Stimulated activated CD8-positive, alpha-beta memory T cell treated with anti-CD3 and anti-CD28 coated beads, Interleukin-7, amount 100 ng/mL, for 4 hours (primary cell): ENCODE results near the gene ZBED3.
"Not testable (repeated sequence)": the region's sequence is repeated elsewhere in the genome, so short reads cannot be mapped to it uniquely, and the experiment has no call there.

Experiments used
- DNase-seq, 2 donors: peaks; one replicate each; pipeline ENCODE4 v3.0.0-alpha.2; 2020; ENCODE audit warnings: low read depth in 2 of 2

The ZBED3 gene, protein sequence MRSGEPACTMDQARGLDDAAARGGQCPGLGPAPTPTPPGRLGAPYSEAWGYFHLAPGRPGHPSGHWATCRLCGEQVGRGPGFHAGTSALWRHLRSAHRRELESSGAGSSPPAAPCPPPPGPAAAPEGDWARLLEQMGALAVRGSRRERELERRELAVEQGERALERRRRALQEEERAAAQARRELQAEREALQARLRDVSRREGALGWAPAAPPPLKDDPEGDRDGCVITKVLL

DNA sequence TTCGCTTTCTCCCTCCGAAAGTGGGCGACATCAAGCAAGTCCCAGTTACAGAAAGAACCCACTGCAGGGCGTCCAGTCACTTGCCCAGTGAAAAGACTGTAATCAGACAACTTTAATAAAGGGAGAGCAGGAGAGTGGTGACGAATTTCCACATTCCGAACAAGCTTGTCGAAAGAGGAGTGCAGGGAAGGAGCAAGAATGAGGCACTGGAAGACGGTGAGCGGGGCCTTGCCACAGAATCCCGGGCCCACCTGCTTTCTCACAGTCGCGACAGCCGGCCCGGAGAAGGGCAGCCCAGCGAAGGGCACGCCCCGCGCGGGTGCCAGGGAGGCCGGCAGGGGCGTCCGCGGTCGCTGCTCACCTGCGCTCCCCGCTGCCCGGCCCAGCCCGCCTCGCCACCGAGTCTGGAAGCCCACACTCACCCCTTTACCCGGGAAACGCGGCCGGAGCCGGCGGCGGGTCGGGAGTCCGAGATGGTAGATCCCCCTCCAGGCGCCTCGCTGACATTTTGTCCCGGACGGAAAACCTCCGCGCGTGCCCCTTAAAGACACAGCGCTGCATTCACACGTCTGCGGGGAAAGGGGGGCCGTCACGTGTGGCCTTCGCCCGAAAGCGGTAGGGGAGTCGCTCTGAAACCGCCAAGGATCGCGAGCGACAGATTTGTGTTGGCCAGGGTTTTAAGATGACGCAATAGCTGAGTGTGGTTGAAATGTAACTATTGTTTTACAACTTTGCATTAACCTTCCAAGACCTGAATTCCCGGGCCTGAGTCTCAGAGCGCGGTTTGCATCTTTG lies at the start of gene ZBED3:
TSS of gene ZBED3 (minus strand) at position 597 of the 795 bp plus-strand sequence. CDS start 9,407 bp downstream, outside the sequence.
- peak; percentile 35 to 46 for DNase-seq

GRCh38 chr5:77133061-77133758 lies 46.1 kb upstream of the ZBED3 start:
- no peak for DNase-seq

GRCh38 chr5:77131361-77131760 lies 44.3 kb upstream of the ZBED3 start:
- DNase-seq = no peak

DNA sequence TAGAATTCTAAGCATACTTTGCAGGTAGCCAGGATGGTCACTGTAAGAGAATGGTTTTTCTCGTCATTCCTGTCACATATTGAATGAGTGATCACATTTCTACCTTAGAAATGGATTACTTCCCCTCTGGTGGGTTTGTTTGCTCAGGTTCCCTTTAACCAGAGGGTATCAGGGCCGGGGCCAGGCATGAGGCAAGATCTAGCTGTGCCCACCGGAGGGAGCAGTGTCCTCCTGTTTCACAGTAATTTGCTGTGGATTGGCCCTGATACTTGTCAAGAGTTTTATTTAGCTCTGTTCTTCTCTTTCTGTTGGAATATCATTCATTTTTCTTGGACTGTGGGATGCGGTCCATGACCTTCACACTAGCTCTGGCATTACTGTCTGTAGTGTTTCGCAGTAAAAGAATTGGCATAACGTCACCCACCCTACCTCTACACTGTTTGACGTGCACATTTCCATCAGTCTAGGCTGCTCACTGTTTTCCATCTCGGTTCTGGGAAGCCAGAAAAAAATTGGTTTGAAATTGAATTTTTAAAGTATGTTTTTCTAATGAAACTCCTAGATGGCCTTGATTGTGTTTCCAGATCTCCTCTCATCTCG lies 42.4 kb upstream of the ZBED3 start:
- DNase-seq = no peak

- DNase-seq = no peak
Observed at GRCh38 chr5:77128411-77129061, 41.5 kb upstream of the ZBED3 start.

GRCh38 chr5:77123057-77123456 lies 36.0 kb upstream of the ZBED3 start:
- no peak for DNase-seq

GRCh38 chr5:77120706-77121105 lies 33.6 kb upstream of the ZBED3 start:
- DNase-seq = no peak

GRCh38 chr5:77120086-77120485 lies 33.0 kb upstream of the ZBED3 start:
- DNase-seq = no peak

- DNase-seq = no peak
Observed at GRCh38 chr5:77117161-77117560, 30.1 kb upstream of the ZBED3 start.

DNA sequence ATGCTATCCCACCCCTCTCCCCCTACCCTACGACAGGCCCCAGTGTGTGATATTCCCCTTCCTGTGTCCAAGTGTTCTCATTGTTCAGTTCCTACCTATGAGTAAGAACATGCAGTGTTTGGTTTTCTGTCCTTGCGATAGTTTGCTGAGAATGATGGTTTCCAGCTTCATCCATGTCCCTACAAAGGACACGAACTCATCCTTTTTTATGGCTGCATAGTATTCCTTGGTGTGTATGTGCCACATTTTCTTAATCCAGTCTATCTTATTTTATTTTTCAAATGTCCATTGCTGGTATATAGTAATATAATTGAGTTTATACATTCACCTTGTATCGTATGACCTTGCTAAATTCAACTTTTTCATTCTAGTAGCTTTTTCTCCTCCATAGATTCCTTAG lies 19.9 kb upstream of the ZBED3 start:
- DNase-seq = not testable (repeated sequence)

DNA sequence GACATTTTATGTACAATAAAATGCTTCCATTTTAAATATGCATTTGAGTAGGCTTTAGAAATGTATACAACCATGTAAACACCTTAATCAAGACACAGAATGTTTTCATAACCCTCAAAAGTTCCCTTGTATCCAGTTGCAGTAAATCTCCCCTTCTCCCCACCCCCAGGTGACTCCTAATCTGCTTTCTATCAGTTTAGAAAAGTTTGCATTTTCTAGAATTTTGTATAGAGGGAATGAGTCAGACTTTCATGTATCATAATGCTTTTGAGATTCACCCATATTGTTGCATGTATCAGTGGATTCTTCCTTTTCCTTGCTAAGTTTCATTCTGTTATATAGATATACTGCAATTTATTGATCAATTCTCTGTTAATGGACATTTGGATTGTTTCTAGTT lies 17.7 kb upstream of the ZBED3 start:
- no peak for DNase-seq

DNA sequence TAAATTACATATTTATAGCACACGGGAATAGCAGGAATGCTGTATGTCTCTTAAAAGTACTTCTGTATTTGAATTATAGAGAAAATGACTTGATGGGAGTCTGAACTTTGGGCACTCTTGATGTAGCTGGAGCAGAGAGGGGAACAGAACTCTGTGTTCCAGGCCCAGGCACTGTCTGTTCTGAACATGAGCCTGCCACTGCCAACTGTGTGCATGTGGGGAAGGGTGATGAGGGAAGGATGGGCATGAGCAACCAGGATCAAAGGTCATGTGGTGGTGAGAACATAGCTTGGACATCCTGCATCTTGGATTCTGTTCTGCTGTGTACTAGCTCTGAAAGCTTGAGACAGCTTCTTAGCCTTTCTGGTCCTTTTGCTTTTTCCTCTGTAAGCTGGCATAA lies 16.4 kb upstream of the ZBED3 start:
- no peak for DNase-seq

DNA sequence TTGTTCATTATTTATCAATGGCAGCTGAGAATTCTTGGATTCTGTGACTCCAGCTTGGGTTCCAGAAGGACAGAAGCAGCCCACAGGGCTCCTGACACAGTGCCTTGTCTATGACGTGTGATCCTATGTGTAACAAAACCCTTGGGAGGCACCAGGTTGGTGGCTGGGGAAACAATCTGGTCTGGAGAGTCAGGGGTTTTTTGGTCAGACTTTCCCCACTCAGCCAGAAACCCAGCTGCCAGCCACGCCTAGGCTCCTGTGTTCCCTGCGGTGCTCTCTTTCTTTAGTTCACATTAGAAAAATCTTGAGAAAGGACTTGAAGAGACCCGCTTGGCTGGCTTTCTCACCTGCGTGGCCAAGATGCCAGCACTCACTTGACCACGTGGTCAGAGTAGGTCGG lies 15.5 kb upstream of the ZBED3 start:
- DNase-seq = no peak

DNA sequence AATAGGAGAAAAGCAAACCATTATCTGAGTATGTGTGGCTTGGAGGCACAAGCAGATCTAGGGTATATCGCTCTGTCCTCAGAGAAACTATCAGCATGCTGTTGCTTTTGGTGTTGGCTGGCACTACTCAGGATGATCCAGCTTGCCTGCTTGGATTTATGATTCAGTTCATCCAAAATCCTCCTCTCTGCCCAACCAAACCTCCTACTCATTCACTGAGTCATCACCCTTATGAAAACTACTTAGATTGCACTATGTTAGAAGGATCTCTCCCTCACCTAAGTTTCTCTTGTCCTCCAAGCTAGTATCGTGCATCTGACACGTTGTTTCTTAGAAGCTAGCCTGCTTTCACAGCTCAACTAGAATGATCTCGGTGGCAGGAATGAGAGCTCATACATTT lies 14.2 kb upstream of the ZBED3 start:
- no peak for DNase-seq

DNA sequence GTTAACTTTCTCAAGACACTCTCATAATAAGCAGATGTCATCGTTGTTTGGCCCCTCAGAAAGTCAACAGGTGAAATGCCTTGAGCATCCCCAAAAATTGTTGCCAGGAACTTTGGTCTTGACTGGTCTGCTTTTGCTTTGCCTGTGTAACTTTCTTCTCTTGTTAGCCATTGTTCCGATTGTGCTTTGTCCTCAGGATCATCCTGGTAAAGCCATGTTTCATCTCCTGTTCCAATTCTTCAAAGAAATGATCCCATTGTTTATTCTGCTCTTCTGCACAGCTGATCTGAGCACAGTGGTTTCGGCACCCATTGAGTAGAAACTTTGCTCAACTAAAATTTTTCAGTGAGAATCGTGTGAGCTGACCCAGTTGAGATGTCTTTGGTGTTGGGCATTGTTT lies 8.1 kb upstream of the ZBED3 start:
- DNase-seq = no peak

GRCh38 chr5:77087484-77088261 lies 588 bp upstream of the ZBED3 start:
- DNase-seq = no peak

DNA sequence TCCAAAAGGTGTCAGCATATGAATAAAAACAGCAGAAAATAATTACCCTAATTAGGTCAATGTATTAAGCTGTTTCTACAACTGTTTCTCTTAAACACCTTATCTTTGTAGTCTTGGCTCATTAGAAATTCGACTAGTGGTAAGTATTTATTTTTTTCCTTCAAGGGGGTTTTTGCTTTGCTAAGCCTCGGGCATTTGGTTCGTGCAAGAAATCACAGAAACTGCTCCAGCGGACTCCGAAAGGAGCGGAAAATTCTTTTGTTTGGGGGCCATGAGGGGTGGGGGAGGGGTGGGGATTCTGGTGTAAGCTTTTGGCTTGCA lies 757 bp downstream of the ZBED3 start:
- DNase-seq = no peak

DNA sequence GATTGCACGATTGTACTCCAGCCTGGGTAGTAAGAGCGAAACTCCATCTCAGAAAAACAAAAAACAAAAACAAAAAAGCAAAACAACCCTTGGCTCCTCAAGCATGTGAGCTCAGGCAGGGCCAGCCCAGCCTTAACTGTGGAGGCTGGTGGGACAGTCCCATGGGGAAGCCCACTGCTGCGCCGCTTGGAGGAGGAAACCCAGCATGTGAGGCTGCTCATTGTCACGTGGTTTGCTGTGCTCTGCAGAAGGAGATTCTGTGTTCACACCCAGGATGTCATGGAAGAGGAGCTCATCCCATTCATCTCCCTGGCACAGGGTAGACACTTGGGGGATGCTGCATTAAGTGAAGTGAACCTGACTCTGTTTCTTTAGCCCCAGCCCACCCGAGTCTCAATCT lies 4.0 kb downstream of the ZBED3 start:
- no peak for DNase-seq

DNA sequence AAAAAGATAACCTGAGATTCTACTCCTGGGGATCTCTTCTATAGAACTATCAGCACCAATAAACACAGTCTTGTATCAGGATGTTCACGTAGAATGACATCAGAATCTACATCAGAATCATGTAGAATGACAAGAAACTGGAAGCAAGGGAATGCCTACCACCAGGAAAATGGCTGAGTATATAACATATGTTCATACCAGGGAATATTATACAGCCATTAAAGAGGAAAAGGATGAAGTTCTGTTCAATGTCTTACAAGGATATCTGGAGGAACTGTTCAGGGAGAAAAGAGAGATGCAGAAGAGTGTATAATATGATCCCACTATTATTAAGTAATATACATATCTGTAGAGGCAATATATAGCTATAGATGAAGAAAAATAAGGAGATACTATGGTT lies 4.8 kb downstream of the ZBED3 start:
- no peak for DNase-seq

DNA sequence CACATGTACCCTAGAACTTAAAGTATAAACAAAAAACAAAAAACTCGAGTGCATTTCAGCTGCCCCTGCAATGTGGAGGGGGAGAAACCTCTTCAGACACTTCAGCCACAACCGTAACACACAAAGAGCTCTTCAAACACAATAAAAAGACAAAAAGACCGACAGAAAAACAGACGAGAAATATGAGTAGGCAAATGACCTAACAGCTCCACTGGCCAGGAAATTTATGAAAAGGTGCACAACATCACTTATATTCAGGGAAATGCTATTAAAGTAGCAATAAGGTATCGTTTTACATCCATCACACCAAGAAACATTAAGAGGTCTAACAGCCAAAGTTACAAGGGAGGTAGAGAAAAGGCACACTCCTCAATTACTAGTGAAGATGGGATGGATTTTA lies 6.2 kb downstream of the ZBED3 start:
- no peak for DNase-seq

DNA sequence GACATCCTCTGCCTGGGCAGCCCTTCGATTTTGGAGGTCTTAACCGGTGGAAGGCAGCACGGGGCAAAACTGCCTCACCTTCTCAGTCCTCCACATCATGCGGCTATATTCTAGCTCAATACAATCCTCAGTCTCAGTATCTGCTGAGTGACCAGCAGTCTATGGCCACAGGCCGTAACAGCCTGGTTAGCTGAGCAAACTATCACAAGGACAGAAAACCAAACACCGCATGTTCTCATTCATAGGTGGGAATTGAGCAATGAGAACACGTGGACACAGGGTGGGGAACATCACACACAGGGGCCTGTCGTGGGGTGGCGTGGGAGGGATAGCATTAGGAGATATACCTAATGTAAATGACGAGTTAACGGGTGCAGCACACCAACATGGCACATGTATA lies 6.6 kb downstream of the ZBED3 start:
- not testable (repeated sequence) for DNase-seq
